Breast epithelium (tissue), 4 donors: ENCODE measurements around the gene PKNOX1. TPM values are rescaled to one million over a fixed set of nuclear protein-coding genes. Genes with fewer than 3 reads are reported as not detected.
"Not testable (repeated sequence)": the region's sequence is repeated elsewhere in the genome, so short reads cannot be mapped to it uniquely, and the experiment has no call there.

Experiments
- DNase-seq, 2 donors: peaks; one replicate each; pipeline ENCODE4 v3.0.0-alpha.2; 2019; ENCODE audit warnings: low spot score in 2 of 2
- H3K27ac ChIP-seq, 2 donors: fragments of 200-600 bp; sonication (generic) in 1 of 2; one replicate each; pipeline ENCODE4 v1.5.1; 2016 to 2019; ENCODE audit warnings: mild to moderate bottlenecking in 1 of 2
- H3K27me3 ChIP-seq, 2 donors: fragments of 200-600 bp; sonication (generic) in 1 of 2; one replicate each; pipeline versions ENCODE4 v1.5.1 to v1.6.0; 2017 to 2019; ENCODE audit warnings: control low read depth in 1 of 2, mild to moderate bottlenecking in 1 of 2
- H3K36me3 ChIP-seq: fragments of 200-600 bp; one replicate; pipeline ENCODE4 v1.5.1; 2019
- H3K4me1 ChIP-seq, 2 donors: fragments of 200-600 bp; sonication (generic); one replicate each; pipeline ENCODE4 v1.5.1; 2016 to 2019; ENCODE audit warnings: control low read depth in 1 of 2
- H3K4me3 ChIP-seq, 3 donors: fragments of 200-600 bp; sonication (generic); 1 replicate in 2 of 3; 2 replicates in 1 of 3; pipeline ENCODE4 v1.5.1; 2016 to 2019; ENCODE audit warnings: mild to moderate bottlenecking in 3 of 3, moderate library complexity in 2 of 3
- H3K9me3 ChIP-seq, 2 donors: fragments of 200-600 bp; sonication (generic) in 1 of 2; one replicate each; pipeline ENCODE4 v1.5.1; 2016 to 2019; ENCODE audit warnings: control low read depth in 1 of 2
- CTCF ChIP-seq, 3 donors: fragments of 450-650 bp; IDR thresholded peaks; one replicate each; pipeline ENCODE4 v1.5.1; 2016 to 2017; ENCODE audit warnings: antibody characterized with exemption in 3 of 3, mild to moderate bottlenecking in 3 of 3, moderate library complexity in 3 of 3
- POLR2A ChIP-seq: fragments of 450-650 bp; IDR thresholded peaks from one replicate; pipeline ENCODE4 v1.6.1; 2016; ENCODE audit warnings: antibody characterized with exemption, mild to moderate bottlenecking, moderate library complexity
- POLR2AphosphoS5 ChIP-seq, 3 donors: sonication (generic); formaldehyde crosslinking; IDR thresholded peaks; one replicate each; pipeline ENCODE4 v1.6.1; 2017; ENCODE audit warnings: antibody characterized with exemption in 3 of 3
- intact Hi-C: fragments of 100-400 bp; cut with DNase I; formaldehyde crosslinking; loops from one replicate; pipeline ENCODE4 v1.15.1; 2023; ENCODE audit warnings: low total_unique reads
- total RNA-seq, 3 donors: library from RNA; depleted of rRNA; stranded (reverse); fragments of >200 nt; gene quantifications; one replicate each; pipeline ENCODE4 v1.1.0, GENCODE V29; 2016

PKNOX1 gene
- total RNA-seq, 3 donors from 2014 or later, result 11.7 to 16.4 (median 14.4) TPM

DNA sequence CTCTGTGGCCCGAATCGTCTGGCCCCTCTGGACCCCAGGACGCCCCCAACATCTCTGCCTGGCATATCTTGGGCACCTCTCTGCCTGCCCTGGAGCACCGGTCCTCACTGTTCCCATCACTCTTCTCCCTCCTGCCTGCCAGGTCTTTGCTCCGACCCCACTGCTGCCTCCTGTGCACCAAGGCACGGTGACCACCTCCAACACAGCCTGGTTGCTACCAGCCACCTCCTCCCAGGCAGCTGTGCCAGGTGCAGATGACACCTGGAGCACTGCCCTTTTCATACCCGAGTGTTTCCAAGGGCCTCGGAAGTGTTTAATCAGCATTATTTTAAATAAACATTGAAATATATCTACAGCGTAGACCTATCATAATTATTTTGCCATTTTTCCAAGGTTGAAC lies 31.3 kb downstream of the PKNOX1 start:
- intact Hi-C loops, result no loop called here
- no peaks in the 10 kb centered on the region for H3K4me1 ChIP-seq
- no peaks in the 10 kb centered on the region for H3K36me3 ChIP-seq
- H3K27me3 ChIP-seq, result no peaks in the 10 kb centered on the region
- no peak for TF ChIP-seq POLR2AphosphoS5 (IDR thresholded peaks at IDR 0.05)
- H3K4me3 ChIP-seq, result no peak overlapping the region
- no peak overlapping the region for H3K27ac ChIP-seq
- H3K9me3 ChIP-seq, result no peaks in the 10 kb centered on the region
- no peak for DNase-seq

DNA sequence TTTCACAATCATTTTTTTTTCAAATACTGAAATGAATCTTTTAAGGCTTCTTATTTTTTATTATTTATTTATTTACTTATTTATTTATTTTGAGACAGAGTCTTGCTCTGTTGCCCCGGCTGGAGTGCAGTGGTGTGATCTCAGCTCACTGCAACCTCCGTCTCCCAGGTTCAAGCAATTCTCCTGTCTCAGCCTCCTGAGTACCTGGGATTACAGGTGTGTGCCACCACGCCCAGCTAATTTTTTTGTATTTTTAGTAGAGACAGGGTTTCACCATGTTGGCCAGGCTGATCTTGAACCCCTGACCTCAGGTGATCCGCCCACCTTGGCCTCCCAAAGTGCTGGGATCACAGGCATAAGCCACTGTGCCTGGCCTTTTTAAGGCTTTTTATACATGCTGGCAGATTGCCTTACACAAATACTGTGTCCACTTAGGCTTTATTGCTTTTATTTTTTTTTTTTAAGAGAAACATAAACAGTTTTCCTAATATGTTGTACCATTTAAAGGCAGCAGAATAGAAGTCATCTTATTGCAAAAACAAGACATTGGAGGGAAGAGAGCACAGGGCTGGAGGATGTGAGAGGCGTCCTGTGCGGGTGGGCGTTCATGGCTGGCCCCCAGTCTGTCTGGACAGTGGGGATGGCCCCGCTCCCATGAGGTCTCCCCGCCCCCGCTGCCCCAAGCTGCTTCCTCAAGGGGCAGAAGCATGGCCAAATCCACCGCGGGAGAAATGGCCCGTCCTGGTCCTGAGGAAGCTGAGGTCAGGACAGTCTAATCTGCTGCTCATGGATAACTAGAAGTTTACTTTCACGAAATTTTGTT lies 31.9 kb downstream of the PKNOX1 start:
- H3K27me3 ChIP-seq, DNase-seq, H3K9me3 ChIP-seq, H3K36me3 ChIP-seq, H3K4me1 ChIP-seq, H3K4me3 ChIP-seq, intact Hi-C loops, H3K27ac ChIP-seq: not testable (repeated sequence)

DNA sequence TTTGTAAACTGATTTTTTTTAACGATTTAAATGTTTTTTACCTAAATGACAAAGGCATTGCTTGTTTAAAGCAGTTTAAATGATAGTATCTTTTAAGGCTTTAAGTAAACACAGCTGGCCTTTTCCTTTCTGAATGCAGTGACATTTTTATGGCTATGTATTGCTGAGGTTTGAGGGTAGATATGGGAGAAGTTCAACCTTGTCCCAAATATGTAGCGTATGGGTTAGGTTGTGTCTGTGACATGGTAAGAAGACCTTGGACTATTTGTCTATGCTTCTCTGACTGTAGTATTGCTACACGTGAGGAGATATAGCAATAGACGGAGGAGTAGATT lies 32.5 kb downstream of the PKNOX1 start:
- H3K4me1 ChIP-seq, result no peaks in the 10 kb centered on the region
- no peak for TF ChIP-seq POLR2A
- TF ChIP-seq POLR2AphosphoS5 (IDR thresholded peaks at IDR 0.05), result no peak
- TF ChIP-seq CTCF (IDR thresholded peaks at IDR 0.05), result no peak
- no peak overlapping the region for H3K27ac ChIP-seq
- DNase-seq, result no peak
- no peaks in the 10 kb centered on the region for H3K27me3 ChIP-seq
- no peaks in the 10 kb centered on the region for H3K9me3 ChIP-seq
- intact Hi-C loops, result no loop called here
- H3K36me3 ChIP-seq, result no peaks in the 10 kb centered on the region
- no peak overlapping the region for H3K4me3 ChIP-seq

- DNase-seq, result no peak
- Histone ChIP-seq H3K4me1 (no peaks in the 10 kb centered on the region), H3K4me3 (no peak overlapping the region), H3K36me3 (no peaks in the 10 kb centered on the region), H3K27me3 (no peaks in the 10 kb centered on the region), H3K27ac (no peak overlapping the region), H3K9me3 (no peaks in the 10 kb centered on the region)
- TF ChIP-seq POLR2AphosphoS5 (IDR thresholded peaks at IDR 0.05), result no peak
- no peak for TF ChIP-seq POLR2A
- no peak for TF ChIP-seq CTCF (IDR thresholded peaks at IDR 0.05)
- intact Hi-C loops, result no loop called here
These were observed 38.2 kb downstream of the PKNOX1 start for GRCh38 chr21:43012596-43012995.

- no peaks in the 10 kb centered on the region for H3K9me3 ChIP-seq
- intact Hi-C loops, result no loop called here
- H3K4me1 ChIP-seq, result no peaks in the 10 kb centered on the region
- no peaks in the 10 kb centered on the region for H3K27me3 ChIP-seq
- H3K4me3 ChIP-seq, result no peak overlapping the region
- DNase-seq, result no peak
- TF ChIP-seq CTCF (IDR thresholded peaks at IDR 0.05) (no peak), POLR2AphosphoS5 (IDR thresholded peaks at IDR 0.05) (no peak), POLR2A (no peak)
- no peaks in the 10 kb centered on the region for H3K36me3 ChIP-seq
- H3K27ac ChIP-seq, result no peak overlapping the region
These were observed 41.7 kb downstream of the PKNOX1 start for GRCh38 chr21:43015906-43016540.

DNA sequence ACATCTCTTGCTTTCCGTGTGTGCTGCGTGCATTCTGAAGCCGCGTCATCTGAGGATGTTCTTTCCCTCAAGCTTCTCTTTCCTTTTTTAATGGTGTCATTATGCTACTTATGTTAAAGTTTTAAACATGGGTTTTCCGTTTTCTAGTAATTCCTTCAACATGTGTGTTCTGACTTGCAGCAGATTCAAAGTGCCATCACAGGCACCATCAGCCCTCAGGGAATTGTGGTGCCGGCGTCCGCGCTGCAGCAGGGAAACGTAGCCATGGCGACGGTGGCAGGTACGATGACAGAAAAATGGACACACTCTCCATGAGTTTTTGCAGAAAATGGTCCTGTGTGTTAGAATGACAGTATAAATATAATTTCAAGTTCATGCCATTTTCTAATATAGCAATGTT lies 42.4 kb downstream of the PKNOX1 start:
- H3K4me1 ChIP-seq, result no peaks in the 10 kb centered on the region
- H3K4me3 ChIP-seq, result no peak overlapping the region
- no peaks in the 10 kb centered on the region for H3K27me3 ChIP-seq
- H3K36me3 ChIP-seq, result no peaks in the 10 kb centered on the region
- TF ChIP-seq CTCF (IDR thresholded peaks at IDR 0.05), result no peak
- no peak for TF ChIP-seq POLR2A
- no peak for TF ChIP-seq POLR2AphosphoS5 (IDR thresholded peaks at IDR 0.05)
- intact Hi-C loops, result no loop called here
- no peak overlapping the region for H3K27ac ChIP-seq
- no peaks in the 10 kb centered on the region for H3K9me3 ChIP-seq
- no peak for DNase-seq
